Osteoblast (primary cell): ENCODE results near the gene RMND5A. TPM values are rescaled to one million over a fixed set of nuclear protein-coding genes. Genes with fewer than 3 reads are reported as not detected.

Source experiments
- DNase-seq: peaks from one replicate; pipeline ENCODE4 v3.0.0; 2011; ENCODE audit warnings: low spot score, mixed read lengths; ENCODE audit not compliant: insufficient read length; ENCODE audit errors: missing footprints
- H2AFZ ChIP-seq: 2 replicates; pipeline ENCODE4 v1.6.0; 2011; ENCODE audit warnings: mild to moderate bottlenecking, low read length
- H3K27ac ChIP-seq: 2 replicates; pipeline ENCODE4 v1.5.1; 2011; ENCODE audit warnings: mild to moderate bottlenecking, low read depth, low read length, moderate library complexity
- H3K27me3 ChIP-seq: 2 replicates; pipeline ENCODE4 v1.6.0; 2012; ENCODE audit warnings: mild to moderate bottlenecking, control low read depth, inconsistent platforms, low read length, moderate library complexity; ENCODE audit not compliant: insufficient read depth
- H3K36me3 ChIP-seq: 2 replicates; pipeline ENCODE4 v1.5.1; 2011; ENCODE audit warnings: mild to moderate bottlenecking, low read length, control low read depth, moderate library complexity; ENCODE audit not compliant: insufficient read depth
- H3K4me1 ChIP-seq: 2 replicates; pipeline ENCODE4 v1.5.1; 2011; ENCODE audit warnings: mild to moderate bottlenecking, low read length, control low read depth, moderate library complexity; ENCODE audit not compliant: insufficient read depth
- H3K4me2 ChIP-seq: 2 replicates; pipeline ENCODE4 v1.6.0; 2011; ENCODE audit warnings: mild to moderate bottlenecking, low read length; ENCODE audit not compliant: insufficient read depth
- H3K4me3 ChIP-seq: fragments of 200-600 bp; sonication (generic); 3 replicates; pipeline ENCODE4 v1.5.1; 2012; ENCODE audit warnings: mild to moderate bottlenecking, low read length, inconsistent platforms; ENCODE audit not compliant: insufficient read depth
- H3K79me2 ChIP-seq: 2 replicates; pipeline ENCODE4 v1.6.0; 2012; ENCODE audit warnings: mild to moderate bottlenecking, low read length, control low read depth, inconsistent platforms; ENCODE audit not compliant: insufficient read depth
- H3K9me3 ChIP-seq: 2 replicates; pipeline ENCODE4 v1.5.1; 2011; ENCODE audit warnings: low read depth, low read length, control low read depth
- H4K20me1 ChIP-seq: 2 replicates; pipeline ENCODE4 v1.6.0; 2012; ENCODE audit warnings: mild to moderate bottlenecking, low read length, control low read depth; ENCODE audit not compliant: insufficient read depth
- CTCF ChIP-seq: IDR thresholded peaks from 2 replicates; pipeline ENCODE4 v1.5.1; 2011; ENCODE audit warnings: mild to moderate bottlenecking, low read depth, low read length, moderate library complexity; ENCODE audit errors: extremely low read depth
- total RNA-seq: library from RNA; depleted of rRNA; stranded (reverse); fragments of >200 nt; gene quantifications from 2 replicates; pipeline ENCODE4 v1.2.3, GENCODE V29; 2012

The RMND5A gene
- total RNA-seq, 1 donor: 16.3 TPM

- DNase-seq: no peak
- Histone ChIP-seq H3K36me3 (no peaks in the 10 kb centered on the region), H3K4me2 (no peak overlapping the region), H3K4me3 (no peak overlapping the region), H3K9me3 (no peaks in the 10 kb centered on the region), H4K20me1 (no peaks in the 10 kb centered on the region), H3K27me3 (peaks cover 15% of the 10 kb centered on the region), H3K4me1 (no peaks in the 10 kb centered on the region), H2AFZ (no peak overlapping the region), H3K79me2 (no peaks in the 10 kb centered on the region), H3K27ac (no peak overlapping the region)
- no peak for TF ChIP-seq CTCF
Observed at GRCh38 chr2:86679036-86679435, 41.1 kb upstream of the RMND5A start.

- Histone ChIP-seq H3K27ac (no peak overlapping the region), H4K20me1 (no peaks in the 10 kb centered on the region), H3K36me3 (no peaks in the 10 kb centered on the region), H3K79me2 (no peaks in the 10 kb centered on the region), H3K9me3 (no peaks in the 10 kb centered on the region), H3K4me2 (no peak overlapping the region), H3K4me1 (no peaks in the 10 kb centered on the region), H3K27me3 (peaks cover 15% of the 10 kb centered on the region), H3K4me3 (no peak overlapping the region), H2AFZ (no peak overlapping the region)
- TF ChIP-seq CTCF: no peak
- no peak for DNase-seq
Observed at GRCh38 chr2:86685351-86685750, 34.7 kb upstream of the RMND5A start.

GRCh38 chr2:86686460-86686859, 33.6 kb upstream of the RMND5A start:
- Histone ChIP-seq H3K79me2 (no peaks in the 10 kb centered on the region), H2AFZ (no peak overlapping the region), H3K9me3 (no peaks in the 10 kb centered on the region), H3K4me2 (no peak overlapping the region), H4K20me1 (no peaks in the 10 kb centered on the region), H3K27ac (no peak overlapping the region), H3K27me3 (peaks cover 9% of the 10 kb centered on the region), H3K4me3 (no peak overlapping the region), H3K4me1 (no peaks in the 10 kb centered on the region), H3K36me3 (no peaks in the 10 kb centered on the region)
- no peak for TF ChIP-seq CTCF
- no peak for DNase-seq

- Histone ChIP-seq H4K20me1 (no peaks in the 10 kb centered on the region), H3K4me2 (no peak overlapping the region), H3K27ac (no peak overlapping the region), H3K27me3 (peaks cover 7% of the 10 kb centered on the region), H3K79me2 (no peaks in the 10 kb centered on the region), H2AFZ (no peak overlapping the region), H3K36me3 (no peaks in the 10 kb centered on the region), H3K9me3 (no peaks in the 10 kb centered on the region), H3K4me3 (no peak overlapping the region), H3K4me1 (no peaks in the 10 kb centered on the region)
- no peak for TF ChIP-seq CTCF
- no peak for DNase-seq
Observed at GRCh38 chr2:86686905-86687304, 33.2 kb upstream of the RMND5A start.
